Measurements from ENCODE around the gene KCTD14. TPM values are rescaled to one million over a fixed set of nuclear protein-coding genes. Genes with fewer than 3 reads are reported as not detected.
"Not testable (repeated sequence)": the region's sequence is repeated elsewhere in the genome, so short reads cannot be mapped to it uniquely, and the experiment has no call there.

The KCTD14 gene
- total and polyA plus RNA-seq, 3 experiments from 2014 or later = 0.20 to 0.27 (median 0.20) TPM

- Mint-ChIP-seq H3K27ac (peak overlapping the region in 1 of 8 donors; percentile 65), H3K27me3 (no peaks in the 10 kb centered on the region), H3K4me3 (no peak overlapping the region), H3K4me1 (peaks cover 17 to 23% (median 22%) of the 10 kb centered on the region in 3 donors), H3K9me3 (no peaks in the 10 kb centered on the region), H3K36me3 (no peaks in the 10 kb centered on the region)
- Histone ChIP-seq H3K27me3 (ENCODE audit: insufficient read depth, low read length, poor library complexity, severe bottlenecking) (no peaks in the 10 kb centered on the region), H3K36me3 (ENCODE audit: insufficient read depth, low read length) (no peaks in the 10 kb centered on the region), H3K4me3 (ENCODE audit: low read length) (no peak overlapping the region), H3K27ac (ENCODE audit: low read depth, low read length) (no peak overlapping the region), H3K4me1 (ENCODE audit: insufficient read depth, low read length) (peaks cover 13% of the 10 kb centered on the region), H3K9me3 (ENCODE audit: low read length) (no peaks in the 10 kb centered on the region)
- POLR2A ChIA-PET = no interaction called here
- CTCF ChIA-PET = no interaction called here
- no peak for DNase-seq
Observed at GRCh38 chr11:78041843-78042440, 18.9 kb upstream of the KCTD14 start.

GRCh38 chr11:78041380-78041719, 18.3 kb upstream of the KCTD14 start:
- POLR2A ChIA-PET; H3K36me3 ChIP-seq (ENCODE audit: insufficient read depth, low read length); H3K4me3 Mint-ChIP-seq; H3K4me3 ChIP-seq (ENCODE audit: low read length); H3K27ac ChIP-seq (ENCODE audit: low read depth, low read length); H3K9me3 ChIP-seq (ENCODE audit: low read length); H3K36me3 Mint-ChIP-seq; H3K27me3 ChIP-seq (ENCODE audit: insufficient read depth, low read length, poor library complexity, severe bottlenecking); H3K27me3 Mint-ChIP-seq; DNase-seq; H3K9me3 Mint-ChIP-seq: not testable (repeated sequence)
- peaks cover 13% of the 10 kb centered on the region for H3K4me1 ChIP-seq (ENCODE audit: insufficient read depth, low read length)
- CTCF ChIA-PET = interaction anchor here (0.6 kb wide), 1 partner anchor 12 kb away, joined by 3 read pairs; no protein-coding TSS in a partner anchor
- Mint-ChIP-seq H3K27ac (peak overlapping the region in 3 of 8 donors; percentile 43 to 65 (median 56)), H3K4me1 (peaks cover 17 to 21% (median 20%) of the 10 kb centered on the region in 3 donors)

GRCh38 chr11:78040691-78041379, 17.8 kb upstream of the KCTD14 start:
- H3K36me3 ChIP-seq (ENCODE audit: insufficient read depth, low read length) = no peaks in the 10 kb centered on the region
- no peaks in the 10 kb centered on the region for H3K36me3 Mint-ChIP-seq
- H3K4me3 ChIP-seq (ENCODE audit: low read length) = no peak overlapping the region
- peaks cover 10% of the 10 kb centered on the region for H3K4me1 ChIP-seq (ENCODE audit: insufficient read depth, low read length)
- H3K9me3 ChIP-seq (ENCODE audit: low read length) = no peaks in the 10 kb centered on the region
- peak overlapping the region in 3 of 8 donors; percentile 23 to 65 (median 43) for H3K27ac Mint-ChIP-seq
- H3K4me1 Mint-ChIP-seq = peaks cover 15 to 16% (median 15%) of the 10 kb centered on the region in 3 donors
- H3K9me3 Mint-ChIP-seq = no peaks in the 10 kb centered on the region
- CTCF ChIA-PET = interaction anchor here (0.6 kb wide), 1 partner anchor 12 kb away, joined by 3 read pairs; no protein-coding TSS in a partner anchor
- DNase-seq = no peak
- H3K27me3 Mint-ChIP-seq = no peaks in the 10 kb centered on the region
- POLR2A ChIA-PET = no interaction called here
- peak overlapping the region in 1 of 7 donors; percentile 45 for H3K4me3 Mint-ChIP-seq
- H3K27me3 ChIP-seq (ENCODE audit: insufficient read depth, low read length, poor library complexity, severe bottlenecking) = no peaks in the 10 kb centered on the region
- H3K27ac ChIP-seq (ENCODE audit: low read depth, low read length) = no peak overlapping the region

DNA sequence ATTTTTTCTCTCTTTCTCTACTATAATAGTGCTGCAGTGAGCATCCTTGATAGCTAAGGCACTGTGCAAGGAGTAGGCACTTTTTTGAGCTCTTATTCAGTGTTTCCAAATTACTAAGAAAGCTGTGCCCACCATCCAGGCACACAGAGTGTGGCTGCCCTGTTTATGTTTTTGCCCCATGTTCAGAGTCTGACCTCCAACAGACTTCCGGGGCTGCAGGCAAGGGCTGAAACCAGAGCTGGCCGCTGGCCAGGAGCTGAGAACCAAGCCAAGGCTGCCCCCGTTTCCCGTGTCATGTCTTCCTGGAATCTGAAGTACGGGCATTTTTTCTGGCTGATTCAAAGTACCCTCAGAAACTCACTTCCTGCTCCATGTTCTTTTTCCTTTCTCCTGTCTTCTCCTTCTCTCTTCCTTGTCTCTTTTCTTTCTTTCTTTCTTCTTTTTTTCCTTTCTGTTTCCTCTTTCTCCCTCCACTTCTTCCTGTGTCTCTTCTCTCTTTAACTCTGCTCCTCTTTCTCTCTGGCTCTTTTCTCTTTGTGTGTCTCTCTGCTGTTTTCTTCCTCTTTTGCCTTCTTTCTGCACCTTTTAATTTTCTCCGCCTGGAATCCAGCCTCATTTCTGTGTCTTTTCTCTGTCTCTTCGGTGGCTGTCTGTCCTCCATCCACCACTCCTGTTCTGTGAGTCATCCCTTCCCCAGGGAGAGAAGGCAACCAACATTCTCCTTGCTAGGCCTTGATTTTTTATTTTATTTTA, 17.0 kb upstream of the KCTD14 start:
- Histone ChIP-seq H3K27me3 (ENCODE audit: insufficient read depth, low read length, poor library complexity, severe bottlenecking) (no peaks in the 10 kb centered on the region), H3K4me1 (ENCODE audit: insufficient read depth, low read length) (peaks cover 8% of the 10 kb centered on the region), H3K36me3 (ENCODE audit: insufficient read depth, low read length) (no peaks in the 10 kb centered on the region), H3K27ac (ENCODE audit: low read depth, low read length) (peak overlapping the region; percentile 35), H3K4me3 (ENCODE audit: low read length) (no peak overlapping the region), H3K9me3 (ENCODE audit: low read length) (no peaks in the 10 kb centered on the region)
- peaks cover 11 to 12% (median 12%) of the 10 kb centered on the region in 3 donors for H3K4me1 Mint-ChIP-seq
- no peaks in the 10 kb centered on the region for H3K36me3 Mint-ChIP-seq
- ChIA-PET POLR2A (interaction anchor here (0.9 kb wide), 1 partner anchor 45 kb away, joined by 6 read pairs; the partner anchor contains the start of gene INTS4), CTCF (no interaction called here)
- no peaks in the 10 kb centered on the region for H3K27me3 Mint-ChIP-seq
- no peaks in the 10 kb centered on the region for H3K9me3 Mint-ChIP-seq
- DNase-seq = no peak
- peak overlapping the region in 6 of 7 donors; percentile 33 to 74 (median 61) for H3K4me3 Mint-ChIP-seq
- H3K27ac Mint-ChIP-seq = peak overlapping the region; percentile 38 to 92 (median 79)

DNA sequence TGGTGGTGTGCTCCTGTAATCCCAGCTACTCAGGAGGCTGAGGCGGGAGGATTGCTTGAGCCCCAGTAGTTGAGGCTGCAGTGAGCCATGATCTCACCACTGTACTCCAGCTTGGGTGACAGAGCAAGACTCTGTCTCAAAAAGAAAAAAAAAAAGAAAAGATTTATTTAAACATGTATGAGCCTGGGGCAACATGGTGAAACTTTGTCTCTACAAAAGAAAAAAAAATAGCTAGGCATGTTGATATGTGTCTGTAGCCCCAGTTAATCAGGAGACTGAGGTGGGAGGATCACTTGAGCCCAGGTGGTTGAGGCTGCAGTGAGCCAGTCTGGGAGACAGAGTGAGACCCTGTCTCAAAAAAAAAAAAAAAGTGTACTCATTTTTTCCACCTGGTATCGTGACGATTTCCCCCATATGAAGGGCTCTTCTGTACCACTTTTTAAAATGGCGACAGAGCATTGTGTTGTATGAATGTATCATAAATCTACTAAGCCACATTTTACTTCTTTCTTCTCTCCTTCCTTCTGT, 16.4 kb upstream of the KCTD14 start:
- H3K9me3 ChIP-seq (ENCODE audit: low read length) = no peaks in the 10 kb centered on the region
- peak overlapping the region in 3 of 7 donors; percentile 53 to 73 (median 55) for H3K4me3 Mint-ChIP-seq

DNA sequence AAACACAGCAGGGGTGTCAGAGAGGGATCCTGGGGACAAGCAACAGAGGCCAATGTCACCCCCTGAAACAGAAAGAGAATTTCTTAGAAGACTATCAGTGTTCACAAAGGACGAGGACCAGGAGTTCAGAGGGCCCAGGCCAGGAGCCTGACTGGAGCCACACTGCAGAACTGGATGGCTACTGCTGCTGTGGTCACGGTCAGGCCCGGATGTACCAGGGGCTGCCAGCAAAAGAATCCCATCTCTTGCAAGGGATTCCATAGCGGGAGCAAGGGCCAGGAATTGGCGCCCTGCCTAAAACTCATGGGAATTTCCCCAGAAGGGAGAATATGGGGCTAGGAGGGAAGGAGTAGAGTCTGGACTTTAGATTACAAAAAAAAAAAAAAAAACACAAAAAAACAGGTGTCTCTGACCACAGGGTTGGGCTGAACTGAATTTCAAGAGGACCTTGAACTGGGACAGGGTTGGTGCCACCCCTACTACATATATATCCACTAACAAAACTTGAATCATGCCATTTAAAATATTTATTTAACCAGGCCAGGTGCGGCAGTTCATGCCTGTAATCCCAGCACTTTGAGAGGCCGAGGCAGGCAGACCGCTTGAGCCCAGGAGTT, 15.7 kb upstream of the KCTD14 start:
- peak overlapping the region in 1 of 8 donors; percentile 45 for H3K27ac Mint-ChIP-seq
- CTCF ChIA-PET = no interaction called here

More for the DNA sequence above, 16.4 kb upstream of the KCTD14 start:
- DNase-seq = no peak
- Histone ChIP-seq H3K27me3 (ENCODE audit: insufficient read depth, low read length, poor library complexity, severe bottlenecking) (no peaks in the 10 kb centered on the region), H3K36me3 (ENCODE audit: insufficient read depth, low read length) (no peaks in the 10 kb centered on the region), H3K4me1 (ENCODE audit: insufficient read depth, low read length) (peaks cover 8% of the 10 kb centered on the region), H3K27ac (ENCODE audit: low read depth, low read length) (peak overlapping the region; percentile 35), H3K4me3 (ENCODE audit: low read length) (no peak overlapping the region)
- ChIA-PET POLR2A (interaction anchor here (0.9 kb wide), 1 partner anchor 45 kb away, joined by 6 read pairs; the partner anchor contains the start of gene INTS4), CTCF (no interaction called here)
- Mint-ChIP-seq H3K36me3 (no peaks in the 10 kb centered on the region), H3K27me3 (no peaks in the 10 kb centered on the region), H3K4me1 (peaks cover 11 to 12% (median 12%) of the 10 kb centered on the region in 3 donors), H3K9me3 (no peaks in the 10 kb centered on the region), H3K27ac (peak overlapping the region in 6 of 8 donors; percentile 5 to 84 (median 70))

DNA sequence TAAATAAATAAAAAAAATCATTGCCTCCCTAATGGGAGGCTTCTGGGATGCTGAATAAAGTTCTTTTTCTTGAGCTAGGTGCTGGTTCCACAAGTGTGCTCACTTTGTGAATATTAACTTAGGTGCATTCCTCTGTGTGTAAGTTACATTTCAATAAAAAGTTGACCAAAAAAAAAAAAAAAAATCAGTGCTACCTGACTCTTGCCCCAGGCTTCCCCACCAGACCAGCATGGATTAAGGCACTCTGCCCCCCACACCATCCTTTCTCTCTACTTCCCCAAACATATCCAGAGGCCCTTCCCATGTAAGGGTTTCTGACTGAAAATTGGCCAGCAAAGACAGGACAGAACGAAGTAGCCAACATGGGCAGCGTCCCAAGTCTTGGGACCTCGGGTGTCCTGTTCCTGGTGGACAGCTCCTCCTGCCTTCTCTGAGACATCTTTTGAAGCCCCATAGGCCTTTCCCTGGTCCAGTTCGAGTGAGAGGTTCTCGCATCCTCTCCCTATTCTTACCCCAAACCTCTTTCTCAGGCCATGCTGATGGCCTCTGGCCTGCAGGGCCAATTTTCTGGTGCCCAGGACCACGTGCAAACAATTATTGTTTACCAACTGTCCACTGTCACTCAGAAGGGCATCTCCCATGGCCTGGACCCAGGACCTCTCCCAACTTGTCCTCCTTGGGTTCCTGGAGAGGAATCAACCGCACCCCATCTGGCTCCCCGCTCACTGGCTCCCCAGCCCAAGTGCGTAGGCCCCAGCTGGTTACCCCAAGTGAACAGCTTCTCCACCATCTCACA, 14.9 kb upstream of the KCTD14 start:
- peaks cover 8% of the 10 kb centered on the region for H3K4me1 ChIP-seq (ENCODE audit: insufficient read depth, low read length)
- peak overlapping the region in 2 of 8 donors; percentile 3 to 10 for H3K27ac Mint-ChIP-seq
- DNase-seq = no peak
- no peaks in the 10 kb centered on the region for H3K9me3 Mint-ChIP-seq
- no peaks in the 10 kb centered on the region for H3K9me3 ChIP-seq (ENCODE audit: low read length)
- H3K36me3 ChIP-seq (ENCODE audit: insufficient read depth, low read length) = no peaks in the 10 kb centered on the region
- H3K27me3 Mint-ChIP-seq = no peaks in the 10 kb centered on the region
- no peak overlapping the region for H3K27ac ChIP-seq (ENCODE audit: low read depth, low read length)
- no peaks in the 10 kb centered on the region for H3K36me3 Mint-ChIP-seq
- H3K4me3 Mint-ChIP-seq = no peak overlapping the region
- no peak overlapping the region for H3K4me3 ChIP-seq (ENCODE audit: low read length)
- H3K27me3 ChIP-seq (ENCODE audit: insufficient read depth, low read length, poor library complexity, severe bottlenecking) = no peaks in the 10 kb centered on the region
- POLR2A ChIA-PET = no interaction called here
- H3K4me1 Mint-ChIP-seq = peaks cover 11 to 12% (median 12%) of the 10 kb centered on the region in 3 donors
- CTCF ChIA-PET = interaction anchor here (1.1 kb wide), 1 partner anchor 10 kb away, joined by 3 read pairs; no protein-coding TSS in a partner anchor

More for the DNA sequence above, 15.7 kb upstream of the KCTD14 start:
- Mint-ChIP-seq H3K36me3 (no peaks in the 10 kb centered on the region), H3K9me3 (no peaks in the 10 kb centered on the region), H3K4me1 (peaks cover 11 to 12% (median 12%) of the 10 kb centered on the region in 3 donors), H3K4me3 (no peak overlapping the region), H3K27me3 (no peaks in the 10 kb centered on the region)
- Histone ChIP-seq H3K27ac (ENCODE audit: low read depth, low read length) (no peak overlapping the region), H3K36me3 (ENCODE audit: insufficient read depth, low read length) (no peaks in the 10 kb centered on the region), H3K27me3 (ENCODE audit: insufficient read depth, low read length, poor library complexity, severe bottlenecking) (no peaks in the 10 kb centered on the region), H3K9me3 (ENCODE audit: low read length) (no peaks in the 10 kb centered on the region), H3K4me1 (ENCODE audit: insufficient read depth, low read length) (peaks cover 8% of the 10 kb centered on the region), H3K4me3 (ENCODE audit: low read length) (no peak overlapping the region)
- DNase-seq = no peak
- POLR2A ChIA-PET = no interaction called here

All from CD8-positive, alpha-beta memory T cell (primary cell).